ENCODE data around the gene DCAF4L1.

GRCh38 chr4:42018451-42018850, 36.9 kb downstream of the DCAF4L1 start:
- no peak for TF ChIP-seq CTCF (optimal IDR thresholded peaks at IDR 0.05 in 1 of 3, IDR thresholded peaks at IDR 0.05 in 1 of 3, conservative IDR thresholded peaks at IDR 0.05 in 1 of 3; ENCODE audit: extremely low read depth in 1 of 3, insufficient read depth in 2 of 3, low read length in 3 of 3)
- no peak for TF ChIP-seq EZH2 (IDR thresholded peaks at IDR 0.05; ENCODE audit: low read length)
